HEK293 (cell line): ENCODE measurements around the gene OPN1SW.
A peak's percentile ranks its signal among the peaks of the same experiment; 100 is the strongest.

Source experiments
- CTCF ChIA-PET: fragments of 350-600 bp; formaldehyde crosslinking; extraction: SDS; loops from one replicate; lab custom pipeline; 2021; ENCODE audit warnings: antibody characterized with exemption; lab: Yijun Ruan, JAX
- POLR2A ChIA-PET: fragments of 300-600 bp; formaldehyde crosslinking; extraction: SDS; loops from one replicate; lab custom pipeline; 2020; ENCODE audit warnings: antibody characterized with exemption, inconsistent platforms; lab: Yijun Ruan, JAX
- H3K27ac ChIP-seq: fragments of 200-500 bp; sonication (Bioruptor generic); 2 replicates; pipeline ENCODE4 v1.5.1; 2014; ENCODE audit warnings: low read depth, low read length, control low read depth, inconsistent platforms; ENCODE audit errors: extremely low read depth
- H3K36me3 ChIP-seq, 2 experiments: fragments of 200-500 bp in 1 of 2; sonication (Bioruptor generic) in 1 of 2; 1 replicate in 1 of 2; 2 replicates in 1 of 2; pipeline ENCODE4 v1.5.1; 2014 to 2017; ENCODE audit warnings: inconsistent platforms in 2 of 2, low read length in 2 of 2; ENCODE audit not compliant: control insufficient read depth in 2 of 2, insufficient read depth in 1 of 2
- H3K4me1 ChIP-seq: fragments of 200-500 bp; sonication (Bioruptor generic); 2 replicates; pipeline ENCODE4 v1.5.1; 2014; ENCODE audit warnings: mild to moderate bottlenecking, low read length, inconsistent platforms; ENCODE audit not compliant: control insufficient read depth, insufficient read depth
- H3K4me3 ChIP-seq: 2 replicates; pipeline ENCODE4 v1.5.1; 2011; ENCODE audit warnings: low read depth, mild to moderate bottlenecking, control low read depth, low read length, moderate library complexity
- H3K9me3 ChIP-seq: fragments of 200-500 bp; sonication (Bioruptor generic); 2 replicates; pipeline ENCODE4 v1.5.1; 2014; ENCODE audit warnings: low read depth, low read length, inconsistent platforms; ENCODE audit not compliant: control insufficient read depth, insufficient read depth
- ZBTB8A ChIP-seq: fragments of 450-650 bp; formaldehyde crosslinking; IDR thresholded peaks from 2 replicates; pipeline ENCODE4 v1.5.1; 2016; ENCODE audit warnings: missing biosample characterization, missing genetic modification characterization
- ZFHX2 ChIP-seq: fragments of 450-650 bp; formaldehyde crosslinking; conservative IDR thresholded peaks from 2 replicates; pipeline ENCODE4 v1.5.1; 2016; ENCODE audit warnings: missing biosample characterization, missing genetic modification characterization
- ZNF146 ChIP-seq: fragments of 450-650 bp; formaldehyde crosslinking; IDR thresholded peaks from 2 replicates; pipeline ENCODE4 v1.5.1; 2016; ENCODE audit warnings: missing biosample characterization, missing genetic modification characterization
- ZNF174 ChIP-seq: fragments of 450-650 bp; formaldehyde crosslinking; IDR thresholded peaks from 2 replicates; pipeline ENCODE4 v1.5.0; 2017; ENCODE audit warnings: missing biosample characterization, mild to moderate bottlenecking, missing genetic modification characterization
- ZNF510 ChIP-seq: fragments of 450-650 bp; formaldehyde crosslinking; IDR thresholded peaks from 2 replicates; pipeline ENCODE4 v1.5.1; 2018; ENCODE audit warnings: mild to moderate bottlenecking, missing genetic modification characterization, missing biosample characterization; ENCODE audit not compliant: insufficient replicate concordance
- ZNF549 ChIP-seq: fragments of 450-650 bp; IDR thresholded peaks from 2 replicates; pipeline ENCODE4 v1.5.1; 2018; ENCODE audit warnings: missing biosample characterization, missing genetic modification characterization, mild to moderate bottlenecking, inconsistent platforms, moderate library complexity
- ZNF610 ChIP-seq: fragments of 450-650 bp; formaldehyde crosslinking; IDR thresholded peaks from 2 replicates; pipeline ENCODE4 v1.5.1; 2016; ENCODE audit warnings: missing biosample characterization, missing genetic modification characterization, borderline replicate concordance
- ZNF621 ChIP-seq: fragments of 450-650 bp; formaldehyde crosslinking; IDR thresholded peaks from 2 replicates; pipeline ENCODE4 v1.5.1; 2017; ENCODE audit warnings: missing biosample characterization, missing genetic modification characterization
- ZNF626 ChIP-seq: fragments of 450-650 bp; sonication (Bioruptor Pico); formaldehyde crosslinking; IDR thresholded peaks from 2 replicates; pipeline ENCODE4 v1.5.1; 2018; ENCODE audit warnings: missing biosample characterization, missing genetic modification characterization, inconsistent platforms
- ZNF660 ChIP-seq: fragments of 450-650 bp; IDR thresholded peaks from 2 replicates; pipeline ENCODE4 v1.5.1; 2018; ENCODE audit warnings: missing biosample characterization, mild to moderate bottlenecking, missing genetic modification characterization
- ZNF701 ChIP-seq: fragments of 450-650 bp; formaldehyde crosslinking; IDR thresholded peaks from 2 replicates; pipeline ENCODE4 v1.5.1; 2016; ENCODE audit warnings: missing biosample characterization, missing genetic modification characterization
- ZSCAN16 ChIP-seq: fragments of 450-650 bp; formaldehyde crosslinking; IDR thresholded peaks from 2 replicates; pipeline ENCODE4 v1.5.1; 2016; ENCODE audit warnings: missing biosample characterization, missing genetic modification characterization
- TF ChIP-seq, protein P1 (sequence below): fragments of 450-650 bp; formaldehyde crosslinking; IDR thresholded peaks from 2 replicates; pipeline ENCODE4 v1.5.1; 2016; ENCODE audit warnings: missing biosample characterization, missing genetic modification characterization
- TF ChIP-seq, protein P2 (sequence below): fragments of 450-650 bp; formaldehyde crosslinking; conservative IDR thresholded peaks from 2 replicates; pipeline ENCODE4 v1.5.1; 2016; ENCODE audit warnings: low read depth, missing biosample characterization, missing genetic modification characterization
- TF ChIP-seq, protein P3 (sequence below): fragments of 450-650 bp; formaldehyde crosslinking; IDR thresholded peaks from 2 replicates; pipeline ENCODE4 v1.5.1; 2017; ENCODE audit warnings: missing biosample characterization, mild to moderate bottlenecking, missing genetic modification characterization, moderate library complexity
- TF ChIP-seq, protein P4 (sequence below): fragments of 450-650 bp; formaldehyde crosslinking; IDR thresholded peaks from 2 replicates; pipeline ENCODE4 v1.5.1; 2016; ENCODE audit warnings: missing biosample characterization, missing genetic modification characterization

Gene OPN1SW

DNA sequence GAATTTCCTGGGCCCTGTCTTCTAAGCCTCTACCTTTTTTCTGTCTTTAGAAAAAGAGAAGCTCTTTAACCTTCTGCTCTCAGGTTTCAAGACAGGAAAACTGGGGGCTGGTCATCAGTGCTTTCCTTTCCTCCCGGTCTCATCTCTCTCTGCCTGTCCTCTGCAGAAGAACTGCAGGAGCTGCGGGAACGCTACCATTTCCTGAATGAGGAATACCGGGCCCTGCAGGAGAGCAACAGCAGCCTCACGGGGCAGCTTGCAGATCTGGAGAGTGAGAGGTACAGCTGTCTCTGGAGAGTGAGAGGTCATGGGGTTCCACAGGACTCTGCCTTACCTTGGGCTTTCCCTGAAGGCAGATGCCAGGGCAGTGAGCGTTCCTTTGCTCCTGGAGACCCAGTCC, 28.9 kb upstream of the OPN1SW start (continued):
- TF ChIP-seq, protein P1, sequence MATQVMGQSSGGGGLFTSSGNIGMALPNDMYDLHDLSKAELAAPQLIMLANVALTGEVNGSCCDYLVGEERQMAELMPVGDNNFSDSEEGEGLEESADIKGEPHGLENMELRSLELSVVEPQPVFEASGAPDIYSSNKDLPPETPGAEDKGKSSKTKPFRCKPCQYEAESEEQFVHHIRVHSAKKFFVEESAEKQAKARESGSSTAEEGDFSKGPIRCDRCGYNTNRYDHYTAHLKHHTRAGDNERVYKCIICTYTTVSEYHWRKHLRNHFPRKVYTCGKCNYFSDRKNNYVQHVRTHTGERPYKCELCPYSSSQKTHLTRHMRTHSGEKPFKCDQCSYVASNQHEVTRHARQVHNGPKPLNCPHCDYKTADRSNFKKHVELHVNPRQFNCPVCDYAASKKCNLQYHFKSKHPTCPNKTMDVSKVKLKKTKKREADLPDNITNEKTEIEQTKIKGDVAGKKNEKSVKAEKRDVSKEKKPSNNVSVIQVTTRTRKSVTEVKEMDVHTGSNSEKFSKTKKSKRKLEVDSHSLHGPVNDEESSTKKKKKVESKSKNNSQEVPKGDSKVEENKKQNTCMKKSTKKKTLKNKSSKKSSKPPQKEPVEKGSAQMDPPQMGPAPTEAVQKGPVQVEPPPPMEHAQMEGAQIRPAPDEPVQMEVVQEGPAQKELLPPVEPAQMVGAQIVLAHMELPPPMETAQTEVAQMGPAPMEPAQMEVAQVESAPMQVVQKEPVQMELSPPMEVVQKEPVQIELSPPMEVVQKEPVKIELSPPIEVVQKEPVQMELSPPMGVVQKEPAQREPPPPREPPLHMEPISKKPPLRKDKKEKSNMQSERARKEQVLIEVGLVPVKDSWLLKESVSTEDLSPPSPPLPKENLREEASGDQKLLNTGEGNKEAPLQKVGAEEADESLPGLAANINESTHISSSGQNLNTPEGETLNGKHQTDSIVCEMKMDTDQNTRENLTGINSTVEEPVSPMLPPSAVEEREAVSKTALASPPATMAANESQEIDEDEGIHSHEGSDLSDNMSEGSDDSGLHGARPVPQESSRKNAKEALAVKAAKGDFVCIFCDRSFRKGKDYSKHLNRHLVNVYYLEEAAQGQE (tag by site-specific recombination) = no peak
- TF ChIP-seq, all 188 proteins: peak for 0

DNA sequence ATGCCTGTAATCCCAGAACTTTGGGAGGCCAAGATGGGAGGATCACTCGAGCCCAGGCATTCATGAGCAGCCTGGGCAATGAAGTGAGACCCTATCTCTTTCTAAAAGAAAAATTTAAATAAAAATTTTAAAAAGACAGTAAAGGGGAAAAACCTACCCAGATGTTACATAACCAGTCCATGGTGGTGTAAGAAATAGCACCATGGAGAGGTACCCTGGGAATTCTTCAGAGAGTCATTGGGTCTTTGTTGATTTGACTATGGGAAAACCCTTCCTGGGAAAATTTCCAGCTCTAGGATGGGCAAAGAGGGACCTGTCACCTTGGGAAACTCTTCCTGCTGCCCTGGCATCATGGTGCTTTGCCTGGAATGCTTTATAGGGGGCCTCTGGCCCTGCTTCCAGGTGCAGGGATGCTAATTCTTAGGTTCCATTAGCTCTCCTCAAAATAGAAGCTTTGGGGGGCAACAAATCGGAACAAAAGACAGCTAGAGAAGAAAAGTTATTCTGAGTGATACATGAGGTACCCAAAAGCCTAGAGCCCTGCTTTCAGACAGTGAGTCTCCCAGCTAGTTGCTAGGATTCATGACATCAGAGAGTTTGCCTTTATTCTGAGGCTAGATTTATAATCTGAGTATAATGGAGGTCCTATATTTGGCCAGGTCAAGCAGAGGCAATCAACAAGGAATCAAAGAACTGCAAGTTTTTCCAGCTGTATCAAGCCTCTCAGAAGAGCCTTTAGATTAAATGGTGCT, 26.2 kb upstream of the OPN1SW start:
- H3K4me1 ChIP-seq = no peaks in the 10 kb centered on the region
- ChIA-PET CTCF (interaction anchor here (1.0 kb wide), 1 partner anchor 26 kb away, joined by 3 read pairs; no protein-coding TSS in a partner anchor), POLR2A (no interaction called here)
- H3K4me3 ChIP-seq = no peak overlapping the region
- H3K9me3 ChIP-seq = no peaks in the 10 kb centered on the region
- peaks cover 8 to 39% of the 10 kb centered on the region in 2 experiments; a peak in 2 of 3 replicates for H3K36me3 ChIP-seq
- TF ChIP-seq, protein P1 (tag by site-specific recombination) = peak; percentile 80
- TF ChIP-seq ZNF621 (tag by site-specific recombination) = no peak
- H3K27ac ChIP-seq = no peak overlapping the region

DNA sequence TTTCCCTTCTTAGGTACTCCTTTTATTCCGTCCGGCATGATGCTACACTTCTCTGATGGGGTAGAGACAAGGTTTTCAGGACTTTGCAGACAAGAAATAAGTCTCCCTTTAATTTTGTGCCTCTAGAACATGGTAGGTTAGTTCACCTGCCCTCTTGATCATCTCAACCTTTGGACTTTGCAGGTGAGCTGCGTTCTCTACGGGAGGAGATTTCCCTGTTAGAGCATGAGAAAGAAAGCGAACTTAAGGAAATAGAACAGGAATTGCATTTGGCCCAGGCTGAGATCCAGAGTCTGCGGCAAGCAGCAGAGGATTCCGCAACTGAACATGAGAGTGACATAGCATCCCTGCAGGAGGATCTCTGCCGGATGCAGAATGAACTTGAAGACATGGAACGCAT, 25.4 kb upstream of the OPN1SW start:
- Histone ChIP-seq H3K9me3 (no peaks in the 10 kb centered on the region), H3K27ac (no peak overlapping the region), H3K4me3 (no peak overlapping the region), H3K36me3 (peaks cover 8 to 35% of the 10 kb centered on the region in 2 experiments; a peak in 2 of 3 replicates), H3K4me1 (no peaks in the 10 kb centered on the region)
- ChIA-PET POLR2A (interaction anchor here (0.6 kb wide), 1 partner anchor 53 kb away, joined by 3 read pairs; no protein-coding TSS in a partner anchor), CTCF (interaction anchor here (0.6 kb wide), 1 partner anchor 367 kb away, joined by 3 read pairs; no protein-coding TSS in a partner anchor)
- TF ChIP-seq ZNF549 (tag by site-specific recombination) = no peak
- no peak for TF ChIP-seq ZNF660 (tag by site-specific recombination)
- no peak for TF ChIP-seq ZNF510 (tag by site-specific recombination)
- no peak for TF ChIP-seq ZBTB8A (tag by site-specific recombination)
- TF ChIP-seq ZNF701 = no peak
- no peak for TF ChIP-seq ZFHX2 (tag by site-specific recombination)
- TF ChIP-seq, protein P2, sequence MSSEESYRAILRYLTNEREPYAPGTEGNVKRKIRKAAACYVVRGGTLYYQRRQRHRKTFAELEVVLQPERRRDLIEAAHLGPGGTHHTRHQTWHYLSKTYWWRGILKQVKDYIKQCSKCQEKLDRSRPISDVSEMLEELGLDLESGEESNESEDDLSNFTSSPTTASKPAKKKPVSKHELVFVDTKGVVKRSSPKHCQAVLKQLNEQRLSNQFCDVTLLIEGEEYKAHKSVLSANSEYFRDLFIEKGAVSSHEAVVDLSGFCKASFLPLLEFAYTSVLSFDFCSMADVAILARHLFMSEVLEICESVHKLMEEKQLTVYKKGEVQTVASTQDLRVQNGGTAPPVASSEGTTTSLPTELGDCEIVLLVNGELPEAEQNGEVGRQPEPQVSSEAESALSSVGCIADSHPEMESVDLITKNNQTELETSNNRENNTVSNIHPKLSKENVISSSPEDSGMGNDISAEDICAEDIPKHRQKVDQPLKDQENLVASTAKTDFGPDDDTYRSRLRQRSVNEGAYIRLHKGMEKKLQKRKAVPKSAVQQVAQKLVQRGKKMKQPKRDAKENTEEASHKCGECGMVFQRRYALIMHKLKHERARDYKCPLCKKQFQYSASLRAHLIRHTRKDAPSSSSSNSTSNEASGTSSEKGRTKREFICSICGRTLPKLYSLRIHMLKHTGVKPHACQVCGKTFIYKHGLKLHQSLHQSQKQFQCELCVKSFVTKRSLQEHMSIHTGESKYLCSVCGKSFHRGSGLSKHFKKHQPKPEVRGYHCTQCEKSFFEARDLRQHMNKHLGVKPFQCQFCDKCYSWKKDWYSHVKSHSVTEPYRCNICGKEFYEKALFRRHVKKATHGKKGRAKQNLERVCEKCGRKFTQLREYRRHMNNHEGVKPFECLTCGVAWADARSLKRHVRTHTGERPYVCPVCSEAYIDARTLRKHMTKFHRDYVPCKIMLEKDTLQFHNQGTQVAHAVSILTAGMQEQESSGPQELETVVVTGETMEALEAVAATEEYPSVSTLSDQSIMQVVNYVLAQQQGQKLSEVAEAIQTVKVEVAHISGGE = no peak
- no peak for TF ChIP-seq ZNF610 (tag by site-specific recombination)
- TF ChIP-seq ZNF174 (tag by site-specific recombination) = no peak
- no peak for TF ChIP-seq ZNF626 (tag by site-specific recombination)
- TF ChIP-seq, protein P3, sequence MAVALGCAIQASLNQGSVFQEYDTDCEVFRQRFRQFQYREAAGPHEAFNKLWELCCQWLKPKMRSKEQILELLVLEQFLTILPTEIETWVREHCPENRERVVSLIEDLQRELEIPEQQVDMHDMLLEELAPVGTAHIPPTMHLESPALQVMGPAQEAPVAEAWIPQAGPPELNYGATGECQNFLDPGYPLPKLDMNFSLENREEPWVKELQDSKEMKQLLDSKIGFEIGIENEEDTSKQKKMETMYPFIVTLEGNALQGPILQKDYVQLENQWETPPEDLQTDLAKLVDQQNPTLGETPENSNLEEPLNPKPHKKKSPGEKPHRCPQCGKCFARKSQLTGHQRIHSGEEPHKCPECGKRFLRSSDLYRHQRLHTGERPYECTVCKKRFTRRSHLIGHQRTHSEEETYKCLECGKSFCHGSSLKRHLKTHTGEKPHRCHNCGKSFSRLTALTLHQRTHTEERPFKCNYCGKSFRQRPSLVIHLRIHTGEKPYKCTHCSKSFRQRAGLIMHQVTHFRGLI (tag by site-specific recombination) = no peak
- no peak for TF ChIP-seq ZNF146 (tag by site-specific recombination)
- TF ChIP-seq ZSCAN16 = no peak
- TF ChIP-seq, protein P4, sequence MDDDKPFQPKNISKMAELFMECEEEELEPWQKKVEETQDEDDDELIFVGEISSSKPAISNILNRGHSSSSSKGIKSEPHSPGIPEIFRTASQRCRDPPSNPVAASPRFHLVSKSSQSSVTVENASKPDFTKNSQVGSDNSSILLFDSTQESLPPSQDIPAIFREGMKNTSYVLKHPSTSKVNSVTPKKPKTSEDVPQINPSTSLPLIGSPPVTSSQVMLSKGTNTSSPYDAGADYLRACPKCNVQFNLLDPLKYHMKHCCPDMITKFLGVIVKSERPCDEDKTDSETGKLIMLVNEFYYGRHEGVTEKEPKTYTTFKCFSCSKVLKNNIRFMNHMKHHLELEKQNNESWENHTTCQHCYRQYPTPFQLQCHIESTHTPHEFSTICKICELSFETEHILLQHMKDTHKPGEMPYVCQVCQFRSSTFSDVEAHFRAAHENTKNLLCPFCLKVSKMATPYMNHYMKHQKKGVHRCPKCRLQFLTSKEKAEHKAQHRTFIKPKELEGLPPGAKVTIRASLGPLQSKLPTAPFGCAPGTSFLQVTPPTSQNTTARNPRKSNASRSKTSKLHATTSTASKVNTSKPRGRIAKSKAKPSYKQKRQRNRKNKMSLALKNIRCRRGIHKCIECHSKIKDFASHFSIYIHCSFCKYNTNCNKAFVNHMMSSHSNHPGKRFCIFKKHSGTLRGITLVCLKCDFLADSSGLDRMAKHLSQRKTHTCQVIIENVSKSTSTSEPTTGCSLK (tag by site-specific recombination) = no peak
